Right forelimb (tissue), 1 donor: ENCODE measurements around the gene STIM1.

Experiments
- DNase-seq: peaks from one replicate; pipeline ENCODE4 v3.0.0-alpha.2; 2018

STIM1 gene

DNA sequence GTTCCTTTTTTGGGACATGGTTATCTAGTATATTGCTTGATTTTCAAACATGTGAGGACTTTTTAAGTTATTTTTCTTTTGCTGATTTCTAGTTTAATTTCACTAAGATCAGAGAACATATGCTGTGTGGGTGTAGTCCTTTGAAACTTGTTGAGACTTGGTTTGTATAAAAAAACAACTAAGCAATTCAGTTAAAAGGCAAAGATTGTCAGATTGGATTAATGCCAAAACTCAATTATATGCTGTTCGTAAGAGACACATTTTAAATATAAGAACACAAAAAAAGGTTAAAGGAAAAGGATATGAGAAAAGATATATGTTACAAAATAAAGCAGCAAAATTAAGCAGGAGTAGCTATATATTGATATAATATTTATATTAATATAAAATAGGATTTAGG lies 221.3 kb downstream of the STIM1 start:
- no peak for DNase-seq

DNA sequence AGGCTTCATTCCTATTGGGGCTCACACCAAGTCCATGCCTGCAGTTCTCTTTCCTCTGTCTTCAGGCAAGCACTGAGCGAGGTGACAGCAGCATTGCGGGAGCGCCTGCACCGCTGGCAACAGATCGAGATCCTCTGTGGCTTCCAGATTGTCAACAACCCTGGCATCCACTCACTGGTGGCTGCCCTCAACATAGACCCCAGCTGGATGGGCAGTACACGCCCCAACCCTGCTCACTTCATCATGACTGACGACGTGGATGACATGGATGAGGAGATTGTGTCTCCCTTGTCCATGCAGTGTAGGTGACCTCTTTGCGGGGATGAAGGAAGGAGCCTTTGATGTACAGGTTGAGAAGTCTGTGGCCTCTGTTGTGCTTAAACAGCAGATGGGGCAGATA lies 227.7 kb downstream of the STIM1 start:
- no peak for DNase-seq

GRCh38 chr11:4084406-4085125 lies 229.1 kb downstream of the STIM1 start:
- DNase-seq = no peak

GRCh38 chr11:4085575-4085974 lies 230.1 kb downstream of the STIM1 start:
- no peak for DNase-seq

GRCh38 chr11:4086575-4087353 lies 231.3 kb downstream of the STIM1 start:
- no peak for DNase-seq

DNA sequence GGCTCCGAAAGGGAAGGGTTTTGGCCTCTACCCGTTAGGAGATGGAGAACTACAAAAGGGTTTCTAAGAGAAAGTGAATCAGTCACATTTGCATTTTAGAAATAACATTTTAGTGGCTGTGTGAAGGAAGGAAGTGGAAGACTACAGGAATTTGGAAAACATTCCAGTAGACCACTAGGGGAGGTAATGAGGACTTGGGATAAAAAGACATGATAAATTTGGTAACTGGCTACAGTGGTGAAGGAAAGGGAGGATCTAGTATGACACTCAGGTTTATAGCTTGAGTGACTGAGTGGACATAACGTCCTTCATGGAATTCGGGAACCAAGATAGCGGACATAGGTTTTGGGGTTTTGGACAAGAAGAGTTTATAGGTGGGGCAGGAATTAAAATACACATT lies 232.1 kb downstream of the STIM1 start:
- no peak for DNase-seq

DNA sequence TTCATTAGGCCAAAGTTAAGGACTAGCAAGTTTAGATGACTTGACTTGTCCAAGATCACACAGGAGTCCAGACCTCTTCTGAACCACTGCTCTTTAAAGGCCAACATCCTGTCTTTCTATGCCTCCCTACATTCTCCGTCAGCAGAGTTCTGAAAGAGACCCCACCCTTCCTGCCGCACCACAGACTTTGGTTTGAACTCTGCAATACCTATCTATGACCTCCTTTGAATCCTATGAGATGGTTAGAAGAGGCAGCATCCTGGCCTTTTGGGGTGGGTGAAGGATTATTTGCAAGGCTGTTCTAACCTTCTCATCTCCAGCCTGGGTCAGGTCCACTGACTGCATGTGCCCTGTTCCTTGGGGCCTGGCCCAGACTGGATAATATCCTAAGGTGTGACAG lies 234.8 kb downstream of the STIM1 start:
- DNase-seq = no peak

DNA sequence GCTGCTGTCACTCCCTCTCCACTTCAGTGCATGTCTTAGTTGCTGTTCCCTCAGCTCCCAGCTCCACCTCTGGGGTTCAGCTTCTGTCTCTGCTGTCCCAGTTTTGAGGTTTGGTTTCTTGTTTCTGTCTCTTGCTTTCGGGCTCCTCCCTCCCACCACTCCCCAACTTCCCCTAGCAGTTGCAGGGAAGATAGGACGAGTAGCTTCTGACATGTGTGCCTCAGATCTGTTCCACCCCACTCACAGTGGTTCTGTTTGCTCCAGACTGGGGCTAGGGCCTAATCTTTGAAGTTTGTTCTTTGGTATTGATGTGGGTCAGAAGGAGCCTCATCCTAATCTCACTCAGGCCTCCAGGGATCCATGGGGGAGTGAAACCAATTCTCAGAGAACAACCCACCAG lies 236.6 kb downstream of the STIM1 start:
- no peak for DNase-seq

- DNase-seq = no peak
Observed at GRCh38 chr11:4093519-4094347, 238.3 kb downstream of the STIM1 start.

GRCh38 chr11:4094348-4095291 lies 239.2 kb downstream of the STIM1 start, which contains the start of gene RRM1:
TSS of gene RRM1 (plus strand) at chr11:4094799. CDS start at chr11:4095013, 214 bp downstream.
- DNase-seq = peak; percentile 99

DNA sequence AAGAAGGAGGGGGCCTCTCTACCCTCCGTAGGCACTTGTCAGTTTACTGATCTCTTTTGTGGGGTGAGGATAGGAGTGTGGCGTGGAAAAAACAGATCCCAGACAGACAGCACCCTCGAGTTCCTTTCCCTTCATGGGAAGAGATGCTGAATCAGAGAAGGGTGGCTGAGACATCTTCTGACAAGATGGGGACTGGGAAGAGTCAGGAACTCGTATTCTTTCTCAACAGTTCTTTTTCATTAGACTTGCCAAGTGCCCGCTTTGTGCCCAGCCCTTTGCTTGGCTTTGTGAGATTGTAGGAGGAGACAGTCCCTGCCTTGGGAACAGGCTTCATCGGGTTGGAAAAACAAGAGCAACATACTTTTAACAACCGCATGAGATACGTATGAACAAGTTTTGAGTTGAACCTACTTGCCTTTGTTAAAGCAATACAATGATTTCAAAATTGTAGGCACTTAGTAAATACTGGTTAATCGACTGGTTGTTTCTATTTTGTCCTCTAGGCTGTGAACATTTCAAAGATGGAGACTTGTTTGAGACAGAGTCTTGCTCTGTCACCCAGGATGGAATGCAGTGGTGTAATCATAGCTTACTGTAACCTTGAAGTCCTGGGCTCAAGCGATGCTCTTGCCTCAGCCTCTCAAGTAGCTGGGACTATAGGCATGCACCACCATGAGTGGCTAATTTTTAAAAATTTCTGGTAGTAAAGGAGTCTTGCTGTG lies 240.2 kb downstream of the STIM1 start:
- DNase-seq = no peak

GRCh38 chr11:4098026-4098621 lies 242.7 kb downstream of the STIM1 start:
- DNase-seq = no peak

DNA sequence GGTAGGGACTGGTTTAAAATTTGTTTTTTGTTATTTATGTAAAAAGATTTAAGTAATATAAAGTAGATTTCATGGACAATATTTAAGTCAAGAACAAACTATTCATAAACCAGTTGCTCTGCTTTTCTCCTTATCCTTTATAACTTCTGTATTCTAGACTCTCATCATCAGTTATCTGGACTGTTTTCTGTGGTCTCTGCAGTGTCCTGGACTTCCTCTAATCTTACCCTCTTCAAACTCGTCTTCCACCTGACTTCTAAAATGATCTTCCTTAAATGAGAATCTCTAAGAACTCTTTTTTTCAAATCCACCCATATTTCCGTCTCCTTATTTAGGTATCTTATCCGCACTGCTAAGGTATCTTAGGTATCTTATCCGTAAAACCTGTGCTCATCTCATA lies 247.2 kb downstream of the STIM1 start:
- no peak for DNase-seq

DNA sequence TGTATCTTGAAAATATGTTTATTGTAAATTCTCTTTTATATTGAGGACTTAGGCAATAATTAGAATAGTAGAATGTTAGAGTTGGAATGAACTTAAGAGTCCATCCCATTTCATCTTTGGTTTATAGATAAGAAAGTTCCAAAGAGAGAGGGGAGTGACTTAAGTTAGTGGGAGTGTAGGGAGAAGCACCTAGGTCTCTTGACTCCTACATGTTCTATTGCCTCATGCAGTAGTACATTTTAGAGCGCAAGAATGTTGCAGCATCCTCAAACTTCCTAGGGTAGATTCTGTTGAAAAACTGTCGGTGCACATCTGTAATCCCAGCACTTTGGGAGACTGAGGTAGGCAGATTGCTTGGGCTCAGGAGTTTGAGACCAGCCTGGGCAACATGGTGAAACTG lies 247.8 kb downstream of the STIM1 start:
- DNase-seq = no peak

DNA sequence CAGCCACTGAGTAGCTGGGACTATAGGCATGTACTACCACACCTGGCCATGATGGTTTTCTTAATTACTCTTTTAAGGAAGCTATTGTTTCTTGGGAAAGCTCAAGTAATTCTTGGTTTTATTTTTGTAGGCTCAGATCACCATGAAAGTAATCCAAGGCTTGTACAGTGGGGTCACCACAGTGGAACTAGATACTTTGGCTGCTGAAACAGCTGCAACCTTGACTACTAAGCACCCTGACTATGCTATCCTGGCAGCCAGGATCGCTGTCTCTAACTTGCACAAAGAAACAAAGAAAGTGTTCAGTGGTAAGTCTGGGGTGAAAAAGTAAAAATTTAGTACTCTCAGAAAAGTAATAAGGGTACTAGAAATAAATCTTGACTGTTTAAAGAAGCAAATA lies 250.5 kb downstream of the STIM1 start:
- no peak for DNase-seq

DNA sequence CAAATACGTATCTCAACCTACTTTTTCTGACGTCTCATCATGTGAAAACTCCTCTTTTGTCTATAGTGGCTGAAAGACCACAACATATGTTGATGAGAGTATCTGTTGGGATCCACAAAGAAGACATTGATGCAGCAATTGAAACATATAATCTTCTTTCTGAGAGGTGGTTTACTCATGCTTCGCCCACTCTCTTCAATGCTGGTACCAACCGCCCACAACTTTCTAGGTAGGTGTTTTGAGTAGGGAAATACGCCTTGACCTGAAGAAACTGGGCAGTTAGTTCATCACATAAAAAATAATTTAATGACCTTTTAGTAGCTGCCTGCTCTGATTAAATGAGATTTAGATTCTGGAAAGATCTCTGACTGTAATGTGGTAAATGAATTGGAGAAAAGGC lies 256.4 kb downstream of the STIM1 start:
- no peak for DNase-seq

GRCh38 chr11:4115128-4115527 lies 259.7 kb downstream of the STIM1 start:
- DNase-seq = no peak

DNA sequence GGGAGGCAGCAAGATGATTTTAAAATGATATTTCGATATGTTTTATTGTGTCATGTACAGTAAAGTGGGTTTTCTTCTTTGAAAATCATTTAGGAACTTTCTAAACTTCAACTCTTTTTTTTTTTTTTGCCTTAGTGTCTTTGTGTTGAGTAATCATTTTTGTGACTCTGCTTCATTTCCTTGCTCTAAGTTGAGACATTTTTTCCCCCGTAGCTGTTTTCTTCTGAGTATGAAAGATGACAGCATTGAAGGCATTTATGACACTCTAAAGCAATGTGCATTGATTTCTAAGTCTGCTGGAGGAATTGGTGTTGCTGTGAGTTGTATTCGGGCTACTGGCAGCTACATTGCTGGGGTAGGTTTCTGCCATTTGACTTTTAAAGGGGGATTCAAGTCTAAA lies 262.6 kb downstream of the STIM1 start:
- DNase-seq = no peak

DNA sequence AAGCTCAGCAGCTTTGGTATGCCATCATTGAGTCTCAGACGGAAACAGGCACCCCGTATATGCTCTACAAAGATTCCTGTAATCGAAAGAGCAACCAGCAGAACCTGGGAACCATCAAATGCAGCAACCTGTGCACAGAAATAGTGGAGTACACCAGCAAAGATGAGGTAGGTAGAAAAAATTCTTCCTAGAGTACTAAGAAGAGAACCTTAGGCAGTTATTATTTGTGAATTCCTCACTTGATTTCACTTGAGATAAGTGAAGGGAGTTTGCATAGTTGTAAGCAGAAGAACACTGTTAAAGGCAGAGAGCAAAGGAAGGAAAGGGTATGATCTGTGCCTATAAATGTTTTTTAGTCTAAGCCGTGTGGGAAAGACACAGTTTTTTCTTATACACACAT lies 267.8 kb downstream of the STIM1 start:
- DNase-seq = no peak

GRCh38 chr11:4125141-4125540 lies 269.7 kb downstream of the STIM1 start:
- no peak for DNase-seq

DNA sequence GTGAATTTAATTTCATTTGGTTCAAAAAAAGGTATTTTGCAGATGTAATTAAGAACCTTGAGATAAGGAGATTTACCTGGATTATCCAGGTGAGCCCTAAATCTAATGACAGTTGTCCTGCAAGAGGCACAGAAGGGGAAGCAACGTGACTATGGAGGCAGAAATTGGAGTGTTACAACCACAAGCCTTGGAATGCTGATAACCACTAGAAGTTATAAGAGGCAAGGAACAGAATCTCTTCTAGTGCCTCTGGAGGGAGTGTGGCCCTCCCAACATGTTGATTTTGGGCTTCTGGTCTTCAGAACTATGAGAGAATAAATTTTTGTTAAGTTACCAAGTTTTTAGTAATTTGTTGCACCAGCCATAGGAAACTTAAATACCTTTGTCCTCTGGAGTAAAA lies 271.9 kb downstream of the STIM1 start:
- DNase-seq = no peak
